MCF 10A (cell line): ENCODE measurements around the gene CSNK1G1. TPM values are rescaled to one million over a fixed set of nuclear protein-coding genes. Genes with fewer than 3 reads are reported as not detected.

Source experiments
- BruUV-seq: library from RNA; stranded (reverse); fragments of 400-500 nt; replicated peaks from 2 replicates; lab custom pipeline; 2021; lab: Mats Ljungman, UMichigan
- CTCF ChIA-PET: fragments of 300-600 bp; sonication (Branson Sonifier 250); formaldehyde crosslinking; extraction: SDS; loops from one replicate; lab custom pipeline; 2021; ENCODE audit warnings: antibody characterized with exemption, inconsistent platforms; lab: Yijun Ruan, JAX
- POLR2A ChIA-PET: fragments of 300-600, 350-650 bp; sonication (Branson Sonifier 250); formaldehyde crosslinking; extraction: SDS; loops from one replicate; lab custom pipeline; 2020; ENCODE audit warnings: antibody characterized with exemption, inconsistent platforms; lab: Yijun Ruan, JAX
- DNase-seq: peaks from one replicate; pipeline ENCODE4 v3.0.0-alpha.2; 2018; ENCODE audit not compliant: unreplicated experiment
- H3K27ac Mint-ChIP-seq: one replicate; pipeline ENCODE4 v1.8.0; 2022; ENCODE audit warnings: mild to moderate bottlenecking, low read depth, mixed read lengths; ENCODE audit not compliant: unreplicated experiment
- H3K27me3 Mint-ChIP-seq: one replicate; pipeline ENCODE4 v1.8.0; 2022; ENCODE audit warnings: mixed read lengths; ENCODE audit not compliant: insufficient read depth, unreplicated experiment
- H3K36me3 Mint-ChIP-seq: one replicate; pipeline ENCODE4 v1.8.0; 2022; ENCODE audit warnings: mild to moderate bottlenecking, moderate library complexity, mixed read lengths; ENCODE audit not compliant: insufficient read depth, unreplicated experiment
- H3K4me1 Mint-ChIP-seq: one replicate; pipeline ENCODE4 v1.8.0; 2022; ENCODE audit warnings: mixed read lengths; ENCODE audit not compliant: insufficient read depth, unreplicated experiment
- H3K4me3 Mint-ChIP-seq: one replicate; pipeline ENCODE4 v1.8.0; 2022; ENCODE audit warnings: mild to moderate bottlenecking, moderate library complexity, mixed read lengths; ENCODE audit not compliant: unreplicated experiment
- H3K9me3 Mint-ChIP-seq: one replicate; pipeline ENCODE4 v1.8.0; 2022; ENCODE audit warnings: mixed read lengths; ENCODE audit not compliant: unreplicated experiment
- intact Hi-C: fragments of 100-400 bp; cut with micrococcal nuclease; formaldehyde crosslinking; loops from 2 replicates; pipeline ENCODE4 v1.14.1; 2022
- total RNA-seq: library from RNA; stranded (reverse); gene quantifications from 2 replicates; pipeline ENCODE4 v1.2.3, GENCODE V29; 2022
- TF ChIP-seq, protein P1 (sequence below): fragments of 200-600 bp; IDR thresholded peaks from one replicate; pipeline ENCODE4 v1.8.0; 2022; ENCODE audit warnings: antibody characterized with exemption, mild to moderate bottlenecking; ENCODE audit not compliant: unreplicated experiment

Gene CSNK1G1
- total RNA-seq, 1 experiment from 2014 or later, result 31.0 TPM

DNA sequence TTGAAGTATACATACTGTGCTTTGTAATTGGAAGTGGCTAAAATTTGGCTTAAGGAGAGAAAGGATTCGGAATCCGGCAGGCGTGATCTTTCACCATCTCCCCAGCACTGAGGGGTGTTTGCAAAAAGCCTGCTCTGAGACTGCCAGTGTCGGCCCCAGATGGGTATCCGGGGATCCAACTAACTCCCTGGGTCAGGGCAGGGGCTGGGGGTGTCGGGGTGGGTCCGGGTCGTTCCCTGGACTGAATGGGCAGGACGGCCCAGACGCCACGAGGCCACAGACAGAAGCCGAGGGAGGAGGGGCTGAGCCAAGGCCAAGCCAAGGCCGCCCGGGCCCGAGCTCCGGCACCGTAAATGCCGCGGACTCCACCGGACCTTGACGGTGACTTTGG, 193.5 kb downstream of the CSNK1G1 start:
- TF ChIP-seq, protein P1, sequence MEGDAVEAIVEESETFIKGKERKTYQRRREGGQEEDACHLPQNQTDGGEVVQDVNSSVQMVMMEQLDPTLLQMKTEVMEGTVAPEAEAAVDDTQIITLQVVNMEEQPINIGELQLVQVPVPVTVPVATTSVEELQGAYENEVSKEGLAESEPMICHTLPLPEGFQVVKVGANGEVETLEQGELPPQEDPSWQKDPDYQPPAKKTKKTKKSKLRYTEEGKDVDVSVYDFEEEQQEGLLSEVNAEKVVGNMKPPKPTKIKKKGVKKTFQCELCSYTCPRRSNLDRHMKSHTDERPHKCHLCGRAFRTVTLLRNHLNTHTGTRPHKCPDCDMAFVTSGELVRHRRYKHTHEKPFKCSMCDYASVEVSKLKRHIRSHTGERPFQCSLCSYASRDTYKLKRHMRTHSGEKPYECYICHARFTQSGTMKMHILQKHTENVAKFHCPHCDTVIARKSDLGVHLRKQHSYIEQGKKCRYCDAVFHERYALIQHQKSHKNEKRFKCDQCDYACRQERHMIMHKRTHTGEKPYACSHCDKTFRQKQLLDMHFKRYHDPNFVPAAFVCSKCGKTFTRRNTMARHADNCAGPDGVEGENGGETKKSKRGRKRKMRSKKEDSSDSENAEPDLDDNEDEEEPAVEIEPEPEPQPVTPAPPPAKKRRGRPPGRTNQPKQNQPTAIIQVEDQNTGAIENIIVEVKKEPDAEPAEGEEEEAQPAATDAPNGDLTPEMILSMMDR, result no peak
- H3K9me3 Mint-ChIP-seq, result no peaks in the 10 kb centered on the region
- intact Hi-C loops, result no loop called here
- peaks cover 51% of the 10 kb centered on the region for H3K36me3 Mint-ChIP-seq
- CTCF ChIA-PET, result interaction anchor here (0.6 to 1.6 kb wide), 4 partner anchors 8 to 553 kb away, joined by 3 to 8 read pairs (median 4); no protein-coding TSS in a partner anchor
- POLR2A ChIA-PET, result interaction anchor here (0.6 to 4.9 kb wide), 17 partner anchors 9 to 314 kb away, joined by 3 to 64 read pairs (median 4); partner anchors contain the start of genes CIAO2A, SNX1 and TRIP4
- DNase-seq, result no peak
- H3K27me3 Mint-ChIP-seq, result no peaks in the 10 kb centered on the region
- H3K4me3 Mint-ChIP-seq, result peak overlapping the region; percentile 91
- H3K27ac Mint-ChIP-seq, result peak overlapping the region; percentile 86
- peaks cover 32% of the 10 kb centered on the region for H3K4me1 Mint-ChIP-seq
- no TSS peak for BruUV-seq

DNA sequence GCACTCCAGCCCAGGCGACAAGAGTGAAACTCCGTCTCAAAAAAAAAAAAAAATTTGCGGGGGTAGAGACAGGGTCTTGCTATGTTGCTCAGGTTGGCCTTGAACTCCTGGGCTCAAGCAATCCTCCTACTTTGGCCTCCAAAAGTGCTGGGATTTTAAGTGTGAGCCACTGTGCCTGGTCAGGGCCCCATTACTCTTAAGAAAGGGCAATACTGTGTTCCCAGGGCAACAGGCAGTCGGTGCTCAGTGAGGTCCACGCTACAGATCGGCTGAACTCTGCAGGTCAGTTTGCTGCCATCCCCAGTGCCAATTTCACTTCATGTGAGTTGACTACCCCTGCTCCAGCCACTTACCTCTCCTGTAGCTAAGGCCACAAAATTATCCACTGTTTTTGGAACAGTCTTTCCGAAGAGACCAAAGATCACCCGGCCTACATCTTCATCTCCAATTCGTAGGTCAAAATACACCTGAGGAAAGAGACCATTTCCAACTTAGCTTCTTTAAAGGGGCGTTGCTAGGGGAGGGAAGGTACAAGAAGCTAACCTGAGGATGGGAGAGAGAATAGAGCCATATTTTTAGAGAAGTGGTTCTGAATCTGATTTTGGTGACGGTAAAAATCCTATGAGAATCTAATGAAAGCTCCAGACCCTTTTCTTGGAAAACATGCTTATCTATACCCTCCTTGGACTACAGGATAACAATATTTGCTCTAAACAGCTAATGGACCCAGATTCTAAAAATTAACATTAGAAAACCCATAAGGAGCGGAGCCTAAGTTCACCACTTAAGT, 194.1 kb downstream of the CSNK1G1 start:
- H3K9me3 Mint-ChIP-seq, result no peaks in the 10 kb centered on the region
- peaks cover 32% of the 10 kb centered on the region for H3K4me1 Mint-ChIP-seq
- CTCF ChIA-PET, result interaction anchor here (0.6 to 1.6 kb wide), 4 partner anchors 8 to 25 kb away, joined by 3 to 8 read pairs (median 4); no protein-coding TSS in a partner anchor
- POLR2A ChIA-PET, result interaction anchor here (0.5 to 4.9 kb wide), 20 partner anchors 8 to 315 kb away, joined by 3 to 64 read pairs (median 4); partner anchors contain the start of genes CIAO2A, SNX1 and TRIP4
- peaks cover 50% of the 10 kb centered on the region for H3K36me3 Mint-ChIP-seq
- H3K4me3 Mint-ChIP-seq, result peak overlapping the region; percentile 91
- intact Hi-C loops, result no loop called here
- peak overlapping the region; percentile 86 for H3K27ac Mint-ChIP-seq
- BruUV-seq, result TSS peak; percentile 75
- H3K27me3 Mint-ChIP-seq, result no peaks in the 10 kb centered on the region
- DNase-seq, result no peak
- TF ChIP-seq, protein P1, result no peak

DNA sequence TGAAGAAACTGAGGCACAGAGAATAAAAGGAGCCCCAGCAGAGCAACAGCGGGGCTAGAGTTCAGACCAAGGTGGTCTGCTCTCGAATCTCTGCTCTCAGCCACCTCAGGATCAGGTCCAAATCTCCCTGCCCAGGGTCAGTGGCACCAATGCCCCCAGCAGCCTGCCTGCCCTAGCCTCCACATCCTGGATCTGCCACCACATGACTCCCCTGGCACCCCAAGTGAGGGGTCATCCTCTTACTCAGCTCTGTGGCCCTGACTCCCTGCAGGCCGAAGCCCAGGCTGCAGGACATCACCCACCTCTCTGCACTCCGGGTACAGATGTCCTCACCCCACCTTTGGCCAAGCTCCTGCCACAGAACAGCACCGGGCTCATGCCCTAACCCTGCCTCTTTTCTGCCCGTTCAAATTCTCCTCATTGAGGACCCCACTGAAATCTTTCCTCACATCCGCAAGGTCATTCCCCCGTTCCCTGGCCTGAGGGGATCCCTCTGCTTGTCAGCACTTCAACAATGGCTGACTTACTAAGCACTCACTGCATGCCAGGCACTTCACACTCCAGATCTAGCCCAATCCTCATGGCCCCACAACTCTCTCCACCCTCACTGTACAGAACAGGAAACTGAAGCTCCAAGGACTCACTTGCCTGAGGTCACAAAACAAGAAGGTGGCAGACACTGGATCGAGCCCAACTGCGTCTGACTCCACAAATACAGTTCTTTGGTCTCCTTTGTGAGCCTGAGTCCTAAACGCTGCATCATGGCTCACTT, 197.4 kb downstream of the CSNK1G1 start:
- no TSS peak for BruUV-seq
- POLR2A ChIA-PET, result interaction anchor here (0.8 kb wide), 1 partner anchor 27 kb away, joined by 3 read pairs; no protein-coding TSS in a partner anchor
- intact Hi-C loops, result no loop called here
- H3K27ac Mint-ChIP-seq, result peak overlapping the region; percentile 40
- H3K36me3 Mint-ChIP-seq, result peaks cover 74% of the 10 kb centered on the region
- H3K9me3 Mint-ChIP-seq, result no peaks in the 10 kb centered on the region
- TF ChIP-seq, protein P1, result no peak
- CTCF ChIA-PET, result no interaction called here
- peaks cover 27% of the 10 kb centered on the region for H3K4me1 Mint-ChIP-seq
- no peak for DNase-seq
- H3K27me3 Mint-ChIP-seq, result no peaks in the 10 kb centered on the region
- no peak overlapping the region for H3K4me3 Mint-ChIP-seq
